Occipital lobe (tissue), 2 donors: ENCODE results near the gene BCL7A. TPM values are rescaled to one million over a fixed set of nuclear protein-coding genes. Genes with fewer than 3 reads are reported as not detected.
"Not testable (repeated sequence)": the region's sequence is repeated elsewhere in the genome, so short reads cannot be mapped to it uniquely, and the experiment has no call there.

Experiments used
- DNase-seq: peaks from one replicate; lab custom pipeline; 2025; lab: John Stamatoyannopoulos, UW
- total RNA-seq: library from RNA; depleted of rRNA; stranded (reverse); fragments of >200 nt; gene quantifications from one replicate; pipeline ENCODE4 v1.2.3, GENCODE V29; 2014

The BCL7A gene
- total RNA-seq, 1 donor from 2014 or later: 103 TPM

DNA sequence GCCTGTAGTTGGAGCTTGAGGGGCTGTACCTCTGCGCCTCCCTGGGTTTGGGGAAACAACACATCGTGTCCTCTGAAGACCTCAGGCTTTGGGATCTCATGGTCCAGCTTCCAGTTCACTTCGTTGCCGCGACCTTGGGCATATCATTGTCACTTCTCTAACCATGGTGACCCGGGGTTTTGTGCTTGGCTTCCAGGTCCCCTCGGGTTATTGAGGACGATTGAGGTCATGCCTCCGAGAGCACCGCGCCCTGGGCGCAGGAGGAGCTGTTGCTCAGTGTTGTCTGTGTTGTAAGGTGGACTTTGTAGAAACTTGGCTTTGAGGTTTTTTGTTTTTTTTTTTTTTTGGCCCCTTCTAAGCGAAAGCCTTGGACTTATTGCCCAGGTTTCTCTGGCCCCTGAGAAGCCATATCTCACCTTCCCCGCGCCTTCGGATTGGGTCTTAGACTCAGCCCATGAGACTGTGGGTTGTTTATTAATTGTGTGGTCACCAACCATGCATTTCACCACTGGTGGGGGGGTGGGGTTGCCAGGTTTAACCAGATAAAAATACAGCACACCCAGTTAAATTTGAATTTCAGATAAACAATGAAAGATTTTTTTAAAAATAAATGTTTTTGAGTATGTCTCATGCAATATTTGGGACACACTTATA lies 2.6 kb downstream of the BCL7A start:
- no peak for DNase-seq

DNA sequence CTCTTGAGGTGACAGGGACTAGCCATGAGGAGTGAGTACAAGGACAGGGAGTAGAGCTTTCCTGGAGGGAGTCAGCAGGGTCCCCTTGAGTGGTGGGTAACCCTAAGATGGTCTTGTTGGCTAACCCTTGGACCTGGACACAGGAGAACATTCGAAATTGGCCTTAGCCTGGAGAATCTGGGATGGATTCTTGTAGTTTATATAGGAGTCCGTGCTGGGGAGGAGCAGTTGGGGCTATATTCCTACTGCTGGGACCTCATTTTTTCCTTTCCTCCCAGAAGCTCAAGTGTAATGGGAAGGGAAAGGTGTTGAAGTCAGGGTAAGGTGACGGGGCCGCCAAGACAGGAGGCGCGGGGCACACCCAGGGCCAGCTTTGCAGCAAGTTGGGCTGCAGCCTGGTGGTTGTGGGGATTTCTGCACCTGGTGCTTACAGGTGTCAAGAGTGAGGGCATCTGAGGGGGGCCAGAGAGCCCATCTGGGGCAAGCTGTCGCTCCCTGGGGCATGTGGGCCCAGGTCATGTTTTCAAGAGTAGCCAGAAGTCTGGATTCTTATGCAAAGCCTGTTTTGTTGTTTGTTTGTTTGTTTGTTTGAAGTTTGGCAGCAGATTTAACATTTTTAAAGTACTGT lies 5.1 kb downstream of the BCL7A start:
- DNase-seq: no peak

DNA sequence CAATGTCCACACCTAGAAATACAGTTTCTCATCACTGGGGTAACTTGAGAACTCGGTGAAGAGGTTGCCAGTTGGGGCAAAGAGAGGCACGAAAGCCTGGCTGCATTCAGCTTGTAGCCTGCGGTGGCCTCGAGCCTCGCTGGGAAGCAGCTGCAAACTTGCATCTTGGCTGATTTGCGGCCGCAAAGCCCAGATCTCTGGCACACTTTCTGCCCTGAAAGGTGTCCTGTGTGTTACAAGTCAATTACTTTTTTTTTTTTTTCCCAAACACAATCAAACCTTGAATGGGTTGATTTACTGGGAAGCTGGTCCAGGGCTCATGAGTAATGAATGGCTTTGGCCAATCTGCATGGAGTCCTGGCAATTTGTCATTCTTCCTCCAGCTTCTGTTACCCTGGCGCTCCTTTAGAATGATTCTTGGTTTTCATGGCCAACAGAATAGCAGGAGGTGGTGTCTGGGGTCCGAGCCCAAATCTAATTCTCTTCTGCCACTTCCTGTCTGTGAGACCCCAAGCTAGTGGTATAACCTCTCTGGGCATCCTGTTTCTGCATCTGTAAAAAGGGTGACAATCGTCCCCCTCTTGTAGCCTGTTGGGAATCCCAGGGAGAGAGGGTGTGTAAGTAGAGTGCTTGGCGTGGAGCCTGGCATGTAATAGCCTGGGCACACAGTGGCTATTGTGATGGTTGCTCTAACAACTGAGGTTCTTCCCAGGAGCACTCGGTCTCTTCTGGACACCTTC lies 6.7 kb downstream of the BCL7A start:
- DNase-seq: no peak

DNA sequence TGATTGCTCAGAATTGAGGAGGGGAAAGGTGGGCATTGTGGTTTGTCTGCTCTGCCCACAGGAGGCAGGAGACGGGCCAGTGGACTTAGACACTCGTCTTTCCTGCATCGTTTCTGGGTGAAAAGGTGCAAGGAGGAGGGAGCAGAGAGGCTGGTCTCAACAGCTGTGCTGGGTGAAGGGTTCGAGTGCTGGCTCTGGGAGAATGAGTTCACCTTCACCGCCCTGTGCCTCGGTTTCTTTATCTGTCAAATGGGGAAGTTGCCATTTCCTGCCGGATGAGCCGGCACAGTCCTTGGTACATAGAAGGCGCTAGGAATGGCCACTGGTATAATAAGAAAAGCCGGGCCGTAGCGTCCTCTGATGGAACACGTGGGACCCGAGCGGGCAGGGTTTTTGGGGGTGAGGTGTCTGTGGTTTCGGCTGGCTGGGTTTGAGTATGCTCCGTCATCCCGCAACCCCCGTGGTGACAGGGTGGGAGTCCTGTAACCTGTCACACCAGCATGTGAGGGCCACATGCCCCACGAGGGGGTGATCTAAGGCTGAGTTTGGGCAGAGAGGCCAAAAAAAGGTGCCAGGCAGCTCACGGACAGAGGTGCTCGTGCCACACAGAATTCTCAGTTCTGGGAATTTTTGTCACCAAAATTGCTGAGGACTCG lies 7.3 kb downstream of the BCL7A start:
- DNase-seq: no peak

DNA sequence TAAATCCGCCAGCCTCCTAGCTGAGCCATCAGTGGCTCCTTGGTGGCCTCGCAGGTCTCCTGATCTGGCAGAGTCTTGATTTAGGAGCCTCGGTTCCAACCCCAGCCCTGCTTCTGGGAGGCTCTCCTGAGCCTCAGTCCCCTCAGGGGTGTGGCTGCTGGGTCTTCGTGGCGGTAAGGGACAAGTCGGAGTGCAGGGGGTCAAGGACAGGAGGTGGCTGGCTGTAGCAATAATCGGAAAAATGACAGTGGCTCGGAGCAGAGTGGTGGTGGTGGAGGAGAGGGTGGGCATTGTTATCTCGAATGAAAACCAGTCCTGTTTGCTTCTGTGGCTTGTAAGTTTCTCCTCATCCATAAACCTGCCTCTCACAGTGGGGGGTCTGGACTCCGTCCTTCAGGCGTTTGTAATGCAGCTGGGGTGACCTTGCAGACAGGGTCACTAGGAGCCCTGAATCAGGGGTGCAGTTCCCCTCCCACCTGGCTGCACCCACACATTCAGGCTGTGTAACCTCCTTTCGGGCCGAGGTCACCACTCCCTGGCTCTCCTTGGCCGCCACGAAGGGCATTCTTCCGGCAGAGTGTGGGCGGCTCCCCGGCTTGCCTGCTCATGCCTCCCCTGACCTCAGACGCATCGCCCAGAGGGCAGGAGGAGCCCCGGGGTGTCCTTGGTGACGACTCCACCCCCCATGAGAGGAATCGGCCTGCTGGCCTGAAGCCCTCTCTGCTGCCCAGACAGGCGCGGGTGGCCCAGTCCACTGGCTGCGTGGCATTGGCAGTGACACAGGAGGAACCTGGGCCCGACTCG lies 8.1 kb downstream of the BCL7A start:
- no peak for DNase-seq

DNA sequence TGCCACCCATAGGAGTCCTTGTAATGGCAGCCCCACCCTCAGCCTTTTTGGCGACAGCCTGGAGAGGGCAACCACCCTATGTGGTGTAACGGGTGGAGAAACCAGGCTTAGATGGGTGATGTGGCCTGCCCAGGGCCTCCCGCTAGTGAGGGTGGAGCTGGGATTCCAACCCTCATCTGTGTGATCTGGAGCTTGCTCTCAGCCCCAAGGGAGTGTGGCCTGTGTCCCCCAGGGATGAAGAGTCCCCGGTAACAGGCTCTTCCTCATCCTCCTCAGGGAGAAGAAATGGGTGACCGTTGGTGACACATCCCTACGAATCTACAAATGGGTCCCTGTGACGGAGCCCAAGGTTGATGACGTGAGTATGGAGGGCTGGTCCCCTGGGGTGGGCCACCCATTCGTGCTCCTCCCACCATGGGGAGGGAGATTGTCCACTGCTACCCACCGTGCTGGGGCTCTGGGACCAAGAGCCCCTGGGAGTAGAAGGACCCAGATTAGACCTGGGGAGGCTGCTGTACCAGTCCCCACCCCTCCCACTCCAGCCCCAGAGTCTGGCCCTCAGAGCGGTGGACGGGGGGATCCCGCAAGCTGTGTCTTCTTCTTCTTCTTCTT lies 8.8 kb downstream of the BCL7A start:
- DNase-seq: no peak

DNA sequence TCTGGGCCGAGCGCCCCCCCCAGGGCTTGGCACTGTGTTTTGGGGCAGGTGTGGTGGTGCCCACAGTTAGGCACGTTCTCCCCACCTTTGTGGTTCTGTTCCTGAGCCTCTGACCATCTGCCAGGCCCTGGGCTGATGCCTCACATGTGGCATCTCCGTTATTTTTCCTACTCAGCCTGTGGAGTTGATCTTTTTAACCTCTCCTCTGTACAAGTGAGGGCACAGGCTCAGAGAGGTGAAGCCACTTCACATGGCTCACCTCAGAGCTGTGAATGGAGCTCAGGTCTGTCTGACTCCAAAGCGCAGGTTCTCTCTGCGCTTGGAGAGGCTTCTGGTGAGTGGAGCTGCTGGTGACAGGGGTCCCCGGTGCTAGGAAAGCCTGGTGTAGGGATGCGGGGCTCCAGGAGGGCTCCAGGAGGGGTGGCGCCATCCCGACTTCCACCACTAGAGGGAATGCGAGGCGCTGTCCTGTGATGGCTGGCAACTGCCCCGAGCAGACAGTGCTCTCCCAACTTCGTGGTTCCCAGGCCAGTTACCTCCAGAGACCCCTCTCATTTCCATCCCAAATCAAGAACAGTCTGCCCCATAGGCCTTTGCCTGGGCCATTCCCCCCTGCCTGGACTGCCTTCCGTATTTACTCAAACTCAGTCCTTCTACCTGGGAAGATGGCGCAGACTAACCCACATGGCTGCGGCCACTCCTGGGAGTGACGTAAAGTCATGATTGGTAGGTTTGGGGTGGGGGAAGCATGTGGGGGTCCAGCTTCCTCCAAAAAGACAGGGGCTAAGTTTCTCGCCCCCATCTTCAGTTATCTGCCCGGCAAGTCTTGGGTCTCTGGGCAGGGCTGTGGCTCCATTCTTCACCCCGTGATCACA lies 9.9 kb downstream of the BCL7A start:
- no peak for DNase-seq

DNA sequence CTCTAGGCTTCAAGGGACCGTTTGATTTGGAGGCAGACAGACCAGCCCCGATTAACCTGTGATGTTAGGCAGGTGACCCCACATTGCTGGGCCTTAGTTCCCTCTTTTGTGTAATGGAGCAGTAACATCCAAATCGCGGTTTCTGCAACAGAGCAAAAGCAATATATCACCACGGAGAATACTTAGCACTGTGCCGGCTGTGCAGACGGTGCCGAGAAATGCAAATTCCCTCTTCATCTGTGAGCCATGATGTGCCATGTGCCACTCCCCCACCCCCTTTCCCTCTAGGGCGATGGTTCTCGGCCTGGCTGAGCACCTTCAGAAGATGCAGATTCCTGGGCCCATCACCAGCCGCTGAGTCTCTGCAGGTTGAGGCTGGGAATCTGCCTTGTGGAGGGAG lies 10.9 kb downstream of the BCL7A start:
- DNase-seq: no peak

DNA sequence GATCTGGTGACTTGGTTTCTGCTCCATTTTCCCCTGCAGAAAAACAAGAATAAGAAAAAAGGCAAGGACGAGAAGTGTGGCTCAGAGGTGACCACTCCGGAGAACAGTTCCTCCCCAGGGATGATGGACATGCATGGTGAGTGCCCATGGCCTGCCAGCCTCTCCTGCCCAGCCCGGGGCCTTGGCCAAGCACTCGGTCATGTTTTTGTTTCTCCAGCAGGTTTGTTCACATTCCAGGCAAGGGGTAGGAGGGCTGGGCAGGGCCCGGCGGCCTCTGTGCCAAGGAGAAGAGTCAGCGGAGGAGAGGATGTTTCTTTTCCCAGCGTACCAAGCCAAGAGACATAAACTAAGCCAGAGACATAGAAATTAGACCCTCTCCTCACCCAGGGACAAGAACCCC lies 13.6 kb downstream of the BCL7A start:
- no peak for DNase-seq

DNA sequence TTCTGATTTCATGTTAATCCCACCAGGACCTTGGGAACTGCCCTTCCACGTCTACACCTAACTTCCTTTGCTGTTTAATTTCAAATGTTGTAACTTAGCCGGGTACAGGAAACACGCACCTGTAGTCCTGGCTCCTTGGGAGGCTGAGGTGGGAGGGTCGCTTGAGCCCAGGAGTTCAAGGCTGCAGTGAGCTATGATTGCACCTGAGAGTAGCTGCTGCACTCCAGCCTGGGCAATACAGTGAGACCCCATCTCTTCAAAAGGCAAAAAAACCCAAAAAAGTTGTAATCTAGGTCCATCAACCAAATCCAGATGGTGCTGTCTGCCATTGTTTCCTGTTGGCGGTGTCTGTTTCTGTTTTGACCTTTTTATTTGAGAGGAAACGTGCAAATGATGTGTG lies 14.5 kb downstream of the BCL7A start:
- no peak for DNase-seq

DNA sequence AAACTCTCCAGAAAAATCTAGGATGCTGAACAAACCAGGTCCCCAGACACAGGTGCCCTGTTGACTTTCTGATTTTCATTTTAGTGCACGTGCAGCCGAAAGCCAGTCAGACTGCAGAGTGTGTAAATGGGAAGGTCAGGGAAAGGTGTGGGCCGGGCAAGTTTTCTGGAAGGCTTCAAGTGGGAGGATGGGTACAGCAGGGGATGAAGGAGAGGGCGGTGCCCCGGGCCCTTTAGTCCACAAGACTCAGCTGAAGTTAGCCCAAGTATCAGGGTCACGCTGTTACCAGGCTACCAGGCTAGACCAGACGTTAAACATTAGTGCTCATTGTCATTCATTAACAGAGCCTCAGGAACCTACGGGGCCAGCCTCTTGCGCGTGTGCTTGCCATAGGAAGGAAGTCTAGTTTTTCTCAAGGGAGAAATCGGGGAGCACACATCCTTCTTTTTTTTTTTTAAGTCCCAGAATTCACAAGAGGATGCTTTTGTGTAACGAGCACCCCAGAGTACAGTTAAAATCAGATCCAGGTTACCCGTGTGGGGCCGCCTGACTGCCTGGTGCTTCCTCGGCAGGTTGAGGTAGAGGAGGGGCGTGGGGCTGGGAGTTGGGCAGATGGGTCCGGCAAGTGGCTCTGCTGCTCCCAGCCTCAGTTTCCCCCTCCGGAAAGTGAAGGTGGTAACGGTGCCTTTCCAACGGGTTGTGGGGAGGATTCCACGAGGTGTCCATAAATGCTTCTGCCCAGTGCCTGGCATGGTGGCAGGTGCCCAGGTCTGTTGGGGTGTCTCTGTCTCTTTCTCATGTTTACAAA lies 19.1 kb downstream of the BCL7A start:
- DNase-seq: no peak

DNA sequence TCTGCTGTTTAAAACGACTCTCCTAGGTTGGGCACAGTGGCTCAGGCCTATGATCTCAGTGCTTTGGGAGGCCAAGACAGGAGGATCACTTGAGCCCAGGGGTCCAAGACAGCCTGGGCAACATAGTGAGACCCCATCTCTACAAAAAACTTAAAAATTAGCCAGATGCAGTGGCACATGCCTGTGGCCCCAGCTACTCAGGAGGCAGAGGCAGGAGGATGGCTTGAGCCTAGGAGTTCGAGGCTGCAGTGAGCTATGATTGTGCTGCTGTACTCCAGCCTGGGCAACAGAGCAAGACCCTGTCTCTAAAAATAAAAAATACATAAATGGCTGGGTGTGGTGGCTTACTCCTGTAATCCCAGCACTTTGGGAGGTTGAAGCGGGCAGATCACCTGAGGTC lies 19.8 kb downstream of the BCL7A start:
- DNase-seq: not testable (repeated sequence)

DNA sequence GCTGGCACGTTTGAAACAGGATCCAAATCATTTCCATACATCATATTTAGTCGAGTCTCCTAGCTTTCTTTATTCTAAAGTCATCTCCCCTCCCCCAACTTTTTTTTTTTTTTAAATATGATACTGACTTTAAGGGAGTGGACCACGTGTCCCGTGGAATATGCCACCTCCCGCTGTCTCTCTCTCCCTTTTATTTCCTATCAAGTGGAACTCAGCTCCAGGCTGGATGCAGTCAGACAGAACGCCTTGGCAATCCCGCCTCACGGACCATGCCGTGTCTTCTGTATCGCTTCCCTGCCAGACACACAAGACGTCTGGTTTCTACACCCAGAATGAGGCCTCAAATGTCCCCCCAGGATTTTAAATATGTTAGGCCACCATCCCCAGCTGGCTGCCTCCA lies 21.2 kb downstream of the BCL7A start:
- no peak for DNase-seq

DNA sequence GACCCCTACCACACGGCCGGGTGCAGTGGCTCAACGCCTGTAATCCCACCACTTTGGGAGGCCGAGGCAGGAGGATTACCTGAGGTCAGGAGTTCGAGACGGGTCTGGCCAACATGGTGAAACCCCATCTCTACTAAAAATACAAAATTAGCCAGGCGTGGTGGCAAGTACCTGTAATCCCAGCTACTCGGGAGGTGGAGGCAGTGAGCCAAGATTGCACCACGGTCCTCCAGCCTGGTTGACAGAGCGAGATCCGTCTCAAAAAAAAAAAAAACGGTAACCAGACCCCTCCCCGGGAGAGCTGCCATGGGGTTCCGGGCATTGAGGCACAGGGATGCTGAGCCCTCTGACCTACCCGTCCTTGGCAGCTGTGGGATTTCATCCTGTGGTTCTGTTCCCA lies 21.8 kb downstream of the BCL7A start:
- DNase-seq: no peak

DNA sequence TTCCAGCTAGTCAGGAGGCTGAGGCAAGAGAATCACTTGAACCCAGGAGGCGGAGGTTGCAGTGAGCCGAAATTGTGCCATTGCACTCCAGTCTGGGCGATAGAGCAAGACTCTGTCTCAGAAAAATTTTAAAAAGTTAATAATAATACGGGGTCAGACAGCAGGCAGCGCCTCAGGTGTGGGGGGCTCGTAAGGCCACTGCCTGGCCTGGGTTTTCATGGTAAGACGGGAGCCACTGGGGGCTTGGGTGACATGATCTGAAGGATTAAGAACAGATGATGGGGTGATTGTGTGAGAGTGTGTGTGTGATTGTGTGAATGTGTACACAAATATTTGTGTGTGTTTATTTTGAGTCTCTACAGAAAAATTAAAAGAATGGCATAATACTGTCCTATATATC lies 23.6 kb downstream of the BCL7A start:
- no peak for DNase-seq

DNA sequence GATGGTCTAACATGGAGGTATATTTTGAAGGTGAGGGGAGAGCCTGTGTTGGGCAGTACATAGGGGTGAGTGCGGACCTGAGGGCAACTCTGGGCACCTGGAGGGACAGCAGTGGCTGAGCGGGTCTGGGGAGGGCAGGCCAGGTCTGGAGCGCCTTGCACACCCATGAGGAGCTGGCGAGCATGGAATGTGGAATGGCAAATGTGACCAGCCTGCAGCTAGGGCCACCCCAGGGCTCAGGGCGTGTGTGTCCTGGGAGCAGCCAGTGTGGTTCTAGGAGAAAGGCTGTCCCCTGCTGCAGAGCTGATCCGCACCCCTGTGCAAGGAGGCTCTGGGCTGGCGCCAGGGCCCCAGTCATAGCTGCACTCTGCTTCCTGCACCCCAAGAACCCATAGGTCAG lies 24.5 kb downstream of the BCL7A start:
- no peak for DNase-seq

DNA sequence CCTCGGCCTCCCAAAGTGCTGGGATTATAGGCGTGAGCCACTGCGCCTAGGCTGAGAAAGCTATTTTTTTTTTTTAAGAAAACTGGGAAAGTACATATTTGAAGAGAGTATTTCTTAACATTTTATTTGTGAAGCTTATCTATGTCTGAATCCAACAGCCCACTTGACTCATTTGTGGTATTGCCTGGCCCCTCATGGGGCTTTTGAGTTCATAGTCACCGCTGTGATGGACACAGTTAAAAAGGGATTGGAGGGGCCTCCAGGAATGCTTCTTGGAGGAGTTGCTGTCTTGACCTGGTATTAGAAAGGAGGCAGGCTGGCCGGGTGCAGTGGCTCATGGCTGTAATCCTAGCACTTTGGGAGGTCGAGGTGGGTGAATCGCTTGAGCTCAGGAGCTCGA lies 26.5 kb downstream of the BCL7A start:
- no peak for DNase-seq

DNA sequence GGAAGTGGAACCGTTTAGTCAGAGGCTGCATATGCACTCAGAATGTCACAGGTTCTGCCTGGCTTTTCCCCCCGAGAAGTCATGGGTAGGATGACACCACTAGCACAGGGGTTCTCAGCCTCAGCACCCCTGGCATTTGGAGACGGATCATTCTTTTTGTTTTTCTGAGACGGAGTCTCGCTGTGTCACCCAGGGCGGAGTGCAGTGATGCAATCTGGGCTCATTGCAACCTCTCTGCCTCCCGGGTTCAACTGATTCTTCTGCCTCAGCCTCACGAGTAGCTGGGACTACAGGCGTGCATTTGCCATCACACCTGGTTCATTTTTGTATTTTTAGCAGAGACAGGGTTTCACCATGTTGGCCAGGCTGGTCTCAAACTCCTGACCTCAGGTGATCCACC lies 28.1 kb downstream of the BCL7A start:
- DNase-seq: no peak

DNA sequence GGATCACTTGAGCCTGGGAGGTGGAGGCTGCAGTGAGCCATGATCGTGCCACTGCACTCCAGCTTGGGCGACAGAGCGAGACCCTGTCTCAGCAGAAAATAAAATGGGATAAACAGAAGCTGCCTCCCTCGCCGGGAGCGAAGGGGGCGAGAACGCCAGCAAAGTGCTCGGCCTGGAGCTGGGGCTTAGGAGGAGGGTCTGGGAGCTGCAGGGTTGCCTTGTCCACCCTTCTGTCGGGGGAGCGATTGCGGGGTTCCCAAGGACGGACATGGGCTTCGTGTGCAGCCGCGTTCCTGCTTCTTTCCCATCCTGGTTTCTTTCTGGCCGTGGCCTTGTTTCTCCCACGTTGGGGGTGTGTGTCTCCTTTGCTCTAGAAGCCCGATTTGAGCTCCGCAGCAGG lies 29.0 kb downstream of the BCL7A start:
- no peak for DNase-seq
